Measurements from ENCODE around the gene PSAPL1. TPM values are rescaled to one million over a fixed set of nuclear protein-coding genes. Genes with fewer than 3 reads are reported as not detected.
A peak's percentile ranks its signal among the peaks of the same experiment; 100 is the strongest.

PSAPL1 gene
- polyA plus RNA-seq, 1 of the 3 experiments (the other 2 are of a cell fraction), result 0.03 TPM

- ChIA-PET POLR2A (no interaction called here), CTCF (no interaction called here)
- Histone ChIP-seq H3K27ac (ENCODE audit: low read depth in 2 of 2, low read length in 1 of 2) (no peak overlapping the region), H3K4me1 (ENCODE audit: control insufficient read depth in 1 of 2, insufficient read depth in 2 of 2, low read depth in 1 of 2, low read length in 1 of 2) (peaks cover 0 to 10% of the 10 kb centered on the region in 2 experiments; a peak in 1 of 4 replicates), H3K9me3 (no peaks in the 10 kb centered on the region), H3K4me2 (no peak overlapping the region), H3K9me2 (no peaks in the 10 kb centered on the region), H3F3A (replicated peaks; ENCODE audit: insufficient read depth) (no peaks in the 10 kb centered on the region), H3K27me3 (ENCODE audit: insufficient read depth) (no peaks in the 10 kb centered on the region), H2AFZ (ENCODE audit: low read depth) (no peak overlapping the region), H3K79me2 (ENCODE audit: insufficient read depth) (no peaks in the 10 kb centered on the region), H3K9ac (no peak overlapping the region), H4K20me1 (ENCODE audit: insufficient read depth) (no peaks in the 10 kb centered on the region), H3K4me3 (ENCODE audit: low read depth in 2 of 2, low read length in 1 of 2) (no peak overlapping the region), H3K36me3 (replicated peaks in 1 of 2; ENCODE audit: control insufficient read depth in 1 of 2, insufficient read depth in 2 of 2, low read length in 1 of 2) (no peaks in the 10 kb centered on the region)
- 63% methylated on average over 14 of the region's 14 CpGs for whole genome bisulfite sequencing (ENCODE audit: low lambda C conversion rate)
- peak; percentile 2 for DNase-seq
- TF ChIP-seq YY1 (IDR thresholded peaks at IDR 0.05; ENCODE audit: low read depth) (no peak), NRF1 (IDR thresholded peaks at IDR 0.05; ENCODE audit: low read depth, low read length) (no peak), MAX (IDR thresholded peaks at IDR 0.05; ENCODE audit: low read depth) (no peak), ELF1 (IDR thresholded peaks at IDR 0.05) (no peak), RFX5 (IDR thresholded peaks at IDR 0.05; ENCODE audit: low read length) (no peak), USF2 (IDR thresholded peaks at IDR 0.05; ENCODE audit: borderline replicate concordance, low read depth, low read length) (no peak), TAF1 (IDR thresholded peaks at IDR 0.05; ENCODE audit: borderline replicate concordance, low read depth, low read length) (no peak), RXRA (IDR thresholded peaks at IDR 0.05; ENCODE audit: borderline replicate concordance, low read depth) (no peak), FOXM1 (IDR thresholded peaks at IDR 0.05; ENCODE audit: low read depth) (no peak), EP300 (IDR thresholded peaks at IDR 0.05; ENCODE audit: borderline replicate concordance in 1 of 2, low read depth in 1 of 2, low read length in 1 of 2) (no peak), RAD21 (IDR thresholded peaks at IDR 0.05; ENCODE audit: low read length) (no peak), TEAD4 (IDR thresholded peaks at IDR 0.05; ENCODE audit: borderline replicate concordance, insufficient read depth) (no peak), NFIC (IDR thresholded peaks at IDR 0.05; ENCODE audit: borderline replicate concordance) (no peak), CHD2 (IDR thresholded peaks at IDR 0.05; ENCODE audit: low read length, partially characterized antibody) (no peak), IRF3 (IDR thresholded peaks at IDR 0.05; ENCODE audit: low read depth, low read length) (no peak), EZH2phosphoT487 (IDR thresholded peaks at IDR 0.05; ENCODE audit: borderline replicate concordance, low read depth) (no peak)
Observed at GRCh38 chr4:7416745-7417432, 17.8 kb downstream of the PSAPL1 start.
